HG02938 (cell line): ENCODE measurements around the gene UTP14A.
A peak's percentile ranks its signal among the peaks of the same experiment; 100 is the strongest.

ENCODE experiments used
- ATAC-seq: cut with Tn5 transposase; IDR thresholded peaks from one replicate; pipeline ENCODE4 v1.9.1; 2021; ENCODE audit warnings: mild to moderate bottlenecking, moderate library complexity; ENCODE audit not compliant: unreplicated experiment

UTP14A gene

DNA sequence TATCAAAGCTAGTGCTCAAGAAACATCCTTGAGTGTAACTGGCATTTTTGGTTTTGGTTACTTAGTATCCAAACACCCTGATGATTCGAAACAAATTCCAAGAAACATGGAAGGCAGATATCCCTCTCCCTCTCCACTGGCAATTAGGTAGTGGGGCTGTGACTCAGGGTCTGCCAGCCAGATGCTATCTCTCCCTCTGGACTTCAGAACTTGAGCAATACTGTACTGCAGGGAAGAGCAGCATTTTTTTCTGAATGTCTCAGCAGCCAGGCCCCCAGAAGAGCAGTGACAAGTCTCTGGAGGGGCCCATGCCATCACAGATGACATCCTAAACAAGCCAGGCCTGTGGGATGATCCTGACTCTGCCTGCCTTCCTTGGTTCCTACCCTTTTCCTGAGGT, 39.2 kb downstream of the UTP14A start:
- no peak for ATAC-seq

- ATAC-seq = no peak
Measured at GRCh38 chrX:129953334-129953648, 47.3 kb downstream of the UTP14A start.

DNA sequence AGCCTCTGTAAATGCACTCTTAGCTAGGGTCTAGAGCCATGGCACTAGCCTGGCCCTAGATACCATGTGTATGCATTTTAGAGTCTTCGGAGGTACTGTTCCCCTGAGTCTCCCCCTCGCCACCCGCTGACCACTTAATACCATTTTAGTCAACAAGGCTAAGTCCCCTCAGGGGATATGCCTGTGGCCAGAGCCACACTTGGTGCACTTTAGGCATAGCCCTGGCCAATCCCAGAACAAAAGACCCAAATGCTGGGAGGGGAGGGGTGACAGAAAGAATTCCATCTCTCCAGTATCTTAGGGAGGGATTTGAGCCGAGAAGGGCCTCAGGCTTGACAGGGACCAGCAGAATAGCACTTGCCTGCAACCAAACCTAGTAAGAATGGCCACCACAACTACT, 47.9 kb downstream of the UTP14A start:
- no peak for ATAC-seq

- no peak for ATAC-seq
Measured at GRCh38 chrX:129954804-129955203, 48.8 kb downstream of the UTP14A start.

DNA sequence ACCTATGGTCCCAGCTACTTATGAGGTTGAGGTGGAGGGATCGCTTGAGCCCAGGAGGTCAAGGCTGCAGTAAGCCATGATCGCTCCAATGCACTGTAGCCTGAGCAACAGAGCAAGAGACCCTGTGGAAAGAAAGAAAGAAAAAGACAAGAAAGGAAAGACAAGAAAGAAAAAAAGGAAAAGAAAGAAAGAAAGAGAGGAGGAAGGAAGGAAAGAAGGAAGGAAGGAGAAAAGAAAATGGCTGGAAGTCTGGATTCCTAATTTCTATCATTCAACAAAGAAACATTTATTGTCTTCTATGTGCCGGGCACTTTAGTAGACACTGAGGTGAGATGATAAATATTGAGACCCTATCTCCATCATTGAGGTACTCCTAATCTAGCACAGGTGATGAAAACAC, 49.7 kb downstream of the UTP14A start:
- ATAC-seq = no peak

DNA sequence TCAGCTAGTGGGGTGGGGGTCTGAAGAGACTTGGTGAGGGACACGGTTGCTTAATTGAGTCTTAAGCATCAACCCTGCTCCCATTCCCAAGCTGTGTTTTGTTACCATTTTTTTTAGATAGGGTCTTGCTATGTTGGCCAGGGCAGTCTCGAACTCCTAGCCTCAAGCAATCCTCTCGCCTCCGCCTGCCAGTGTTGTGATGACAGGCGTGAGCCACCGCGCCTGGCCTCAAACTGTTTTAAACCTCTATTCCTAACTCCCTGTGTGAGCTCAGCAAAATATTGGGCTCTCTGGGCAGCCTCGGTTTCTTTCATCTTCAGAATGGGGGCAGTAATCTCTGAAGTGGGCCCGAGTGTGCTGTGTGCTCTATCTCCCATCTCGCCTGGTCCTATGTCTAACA, 50.2 kb downstream of the UTP14A start:
- ATAC-seq = no peak

DNA sequence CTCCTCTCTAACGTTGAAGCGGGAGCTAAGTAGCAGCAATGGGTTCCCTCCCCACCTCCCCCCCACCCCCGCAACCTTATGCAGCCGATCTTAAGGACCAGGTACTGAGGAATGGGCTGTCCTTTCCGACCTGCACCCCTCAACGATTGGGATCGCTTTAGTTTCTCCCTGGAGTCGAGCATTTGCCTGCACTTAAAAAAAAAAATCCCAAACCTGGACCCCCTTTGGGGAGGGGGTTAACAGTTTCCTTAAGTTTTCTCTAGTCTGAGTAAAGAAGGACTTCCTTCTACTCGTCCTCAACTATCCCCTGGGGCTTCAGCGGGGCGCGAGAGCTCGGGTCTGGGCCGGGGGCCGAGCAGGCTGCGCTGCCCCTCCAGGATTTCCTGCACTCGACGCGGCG, 50.8 kb downstream of the UTP14A start:
- no peak for ATAC-seq

- ATAC-seq = peak; percentile 53
Measured at GRCh38 chrX:129957241-129958082, 51.5 kb downstream of the UTP14A start.

- ATAC-seq = no peak
Measured at GRCh38 chrX:129958083-129958465, 52.1 kb downstream of the UTP14A start.

GRCh38 chrX:129958814-129959492, 53.0 kb downstream of the UTP14A start:
- no peak for ATAC-seq

- no peak for ATAC-seq
Measured at GRCh38 chrX:129959493-129959832, 53.5 kb downstream of the UTP14A start.

GRCh38 chrX:129961180-129962083, 55.5 kb downstream of the UTP14A start:
- peak; percentile 89 for ATAC-seq

DNA sequence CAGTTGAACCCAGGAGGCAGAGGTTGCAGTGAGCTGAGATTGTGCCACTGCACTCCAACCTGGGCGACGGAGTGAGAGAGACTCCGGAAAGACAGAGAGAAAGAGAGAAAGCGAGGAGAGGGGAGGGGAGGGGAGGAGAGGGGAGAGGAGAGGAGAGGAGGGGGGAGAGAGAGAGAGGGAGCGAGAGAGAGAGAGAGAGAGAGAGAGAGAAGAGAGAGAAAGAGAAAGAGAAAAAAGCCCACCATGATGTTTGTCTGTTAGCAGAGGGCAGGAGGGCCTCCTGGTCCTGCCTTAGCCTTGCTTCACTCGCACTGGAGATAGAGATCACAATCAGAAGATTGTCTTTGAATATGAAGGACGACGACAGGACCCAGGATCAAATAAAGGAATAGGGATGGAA, 57.8 kb downstream of the UTP14A start:
- ATAC-seq = no peak

DNA sequence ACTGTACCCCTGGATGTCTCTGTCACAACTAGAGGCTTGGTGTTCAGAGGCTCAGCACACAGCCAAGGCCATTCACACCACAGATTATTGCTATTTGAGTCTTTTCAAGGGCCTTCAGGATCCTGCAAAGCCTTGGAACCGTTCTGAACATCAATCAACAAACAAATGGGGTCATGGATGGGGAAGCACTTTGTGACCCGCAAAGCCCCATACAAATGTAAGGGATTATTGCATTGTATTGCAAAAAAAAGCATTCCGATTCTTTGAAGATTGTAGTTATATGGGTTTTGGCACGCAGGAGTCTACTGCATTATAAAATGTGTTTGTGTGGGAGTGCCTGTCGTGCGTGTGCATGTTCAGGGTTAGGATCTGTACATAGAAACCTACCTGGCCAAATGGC, 59.2 kb downstream of the UTP14A start:
- no peak for ATAC-seq

GRCh38 chrX:129968968-129969367, 63.0 kb downstream of the UTP14A start:
- no peak for ATAC-seq

DNA sequence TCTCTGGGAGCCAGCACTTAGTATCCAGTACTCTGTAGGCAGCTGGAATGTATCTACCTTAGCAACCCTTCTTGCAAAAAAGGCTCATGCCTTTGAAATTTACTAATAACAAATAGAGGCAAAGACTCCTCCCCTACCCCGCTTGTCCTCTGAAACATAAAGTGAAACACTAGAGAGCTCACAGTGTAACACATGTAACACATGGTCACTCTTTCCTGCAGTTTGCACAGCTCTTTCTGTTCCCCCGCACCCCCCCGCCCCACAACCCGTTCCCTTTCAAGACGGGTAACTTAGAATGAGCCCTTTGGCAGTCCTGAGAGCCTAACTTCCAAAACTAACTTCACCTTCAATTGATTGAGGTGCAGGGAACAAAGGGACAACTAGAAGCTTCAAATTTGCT, 70.5 kb downstream of the UTP14A start:
- ATAC-seq = no peak
